Effector CD8-positive, alpha-beta T cell (primary cell): ENCODE results near the gene SYPL1.

ENCODE experiments used
- DNase-seq: peaks from one replicate; lab custom pipeline; 2025; lab: John Stamatoyannopoulos, UW

The SYPL1 gene

DNA sequence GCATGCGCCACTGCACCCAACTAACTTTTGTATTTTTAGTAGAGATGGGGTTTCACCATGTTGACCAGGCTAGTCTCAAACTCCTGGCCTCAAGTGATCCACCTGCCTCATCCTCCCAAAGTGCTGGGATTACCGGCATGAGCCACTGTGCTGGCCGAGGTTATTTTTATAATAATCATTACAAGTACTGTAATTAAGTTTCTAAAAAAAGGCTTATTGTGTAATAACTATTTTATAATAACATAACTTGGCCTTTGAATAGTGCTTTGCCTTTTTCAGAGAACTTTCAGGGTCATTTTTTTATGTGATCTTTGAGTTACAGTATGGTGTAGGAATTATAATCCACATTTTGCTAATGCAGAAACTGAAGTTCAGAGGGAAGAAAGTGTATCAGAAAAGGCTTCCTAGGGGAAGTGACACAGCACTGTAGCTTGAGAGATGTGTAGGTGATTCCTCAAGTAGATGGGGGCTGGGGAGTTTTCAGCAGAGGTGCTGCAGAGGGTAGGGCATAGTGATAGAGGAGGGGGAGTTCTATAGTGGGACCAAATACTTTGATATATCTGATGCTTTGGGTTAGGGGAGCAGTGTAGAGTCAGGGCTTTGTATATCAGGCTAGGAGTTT is 9.2 kb upstream of the SYPL1 start:
- DNase-seq: no peak

DNA sequence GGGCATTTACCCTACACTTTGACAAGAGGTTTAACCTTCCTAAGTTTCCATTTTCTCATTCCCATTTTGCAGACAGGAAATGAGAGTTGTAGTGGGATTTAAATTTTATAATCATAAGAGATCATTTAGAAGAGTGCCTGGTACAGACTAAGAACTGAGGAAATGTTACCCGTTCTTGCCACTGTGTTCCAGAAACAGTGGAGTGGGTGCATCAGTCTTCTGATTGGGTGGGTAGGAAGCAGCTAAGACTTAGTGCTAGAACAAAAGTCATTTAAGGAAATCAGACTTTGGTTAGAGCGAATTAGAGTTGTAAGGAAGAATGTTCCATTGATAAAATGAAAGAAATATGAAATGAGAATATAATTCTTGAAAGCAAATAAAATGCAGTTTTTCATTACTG is 8.4 kb upstream of the SYPL1 start:
- no peak for DNase-seq

GRCh38 chr7:106119719-106120118 is 7.6 kb upstream of the SYPL1 start:
- DNase-seq: no peak

- no peak for DNase-seq
Measured at GRCh38 chr7:106117786-106118544, 5.9 kb upstream of the SYPL1 start.

DNA sequence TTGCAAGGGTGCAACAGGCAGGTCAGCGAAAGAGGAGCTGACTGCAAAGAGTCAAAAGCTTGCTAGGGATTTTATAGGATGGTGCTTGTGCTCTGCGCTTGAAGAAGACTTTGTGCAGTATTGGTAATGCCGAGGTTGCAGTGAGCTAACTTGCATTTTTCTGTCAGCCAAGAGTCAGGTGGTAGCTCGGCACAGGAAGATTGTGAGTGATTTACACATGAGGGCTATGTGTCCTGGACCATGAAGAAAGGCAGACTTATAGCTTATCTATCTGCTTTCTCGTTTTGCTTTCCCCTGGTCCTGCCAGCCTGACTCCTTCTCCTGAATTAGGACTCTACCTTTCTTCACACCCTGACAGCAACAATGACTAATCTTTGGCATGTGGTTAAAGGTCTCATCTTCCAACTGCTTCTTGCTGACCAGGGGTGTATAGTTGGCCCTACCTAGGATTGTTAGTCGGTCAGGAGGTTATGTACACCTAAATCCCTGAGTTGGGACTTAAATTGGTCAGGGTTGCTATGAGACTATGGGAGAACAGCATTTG is 4.1 kb upstream of the SYPL1 start:
- no peak for DNase-seq

GRCh38 chr7:106114716-106115383 is 2.7 kb upstream of the SYPL1 start:
- no peak for DNase-seq

DNA sequence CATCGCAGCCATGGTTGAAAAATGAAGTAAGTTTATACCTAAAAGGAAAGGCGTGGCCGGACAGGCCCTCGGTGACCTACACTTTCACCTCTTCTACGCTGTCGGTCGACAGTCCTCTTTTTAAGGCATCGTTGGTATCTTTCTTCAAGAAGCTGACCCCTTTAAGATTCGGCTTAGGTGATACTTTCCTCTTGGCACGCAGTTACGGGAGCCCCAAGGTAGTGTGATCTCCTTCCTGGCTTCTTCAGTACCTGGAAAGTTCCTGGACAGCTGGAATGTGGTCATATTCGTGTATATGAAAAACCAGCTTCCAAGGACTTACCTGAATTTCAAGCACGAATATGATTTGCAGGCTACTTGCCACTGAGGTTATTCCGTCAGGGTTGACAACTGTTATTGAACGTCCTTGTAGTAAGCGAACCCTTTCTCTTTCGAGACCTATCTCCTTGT is 885 bp upstream of the SYPL1 start:
- no peak for DNase-seq

GRCh38 chr7:106111655-106112117 is 426 bp downstream of the SYPL1 start:
- peak; percentile 35 for DNase-seq

GRCh38 chr7:106110885-106111654 is 1.0 kb downstream of the SYPL1 start:
- no peak for DNase-seq

DNA sequence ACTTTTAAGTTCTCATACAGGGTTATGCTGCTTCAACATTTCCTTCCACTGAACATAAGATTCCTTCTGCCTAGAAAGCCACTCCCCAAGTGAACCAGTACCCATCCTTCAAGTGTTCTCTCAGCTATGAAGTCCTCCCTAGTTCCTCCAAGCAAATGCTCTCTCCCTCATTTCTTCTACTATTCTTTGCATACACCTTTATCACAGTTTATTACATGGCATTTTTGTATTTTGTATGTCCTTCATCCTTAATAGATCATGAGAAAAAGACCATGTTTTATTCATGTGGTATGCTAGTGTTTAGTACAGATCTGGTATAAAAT is 1.9 kb downstream of the SYPL1 start:
- DNase-seq: no peak

DNA sequence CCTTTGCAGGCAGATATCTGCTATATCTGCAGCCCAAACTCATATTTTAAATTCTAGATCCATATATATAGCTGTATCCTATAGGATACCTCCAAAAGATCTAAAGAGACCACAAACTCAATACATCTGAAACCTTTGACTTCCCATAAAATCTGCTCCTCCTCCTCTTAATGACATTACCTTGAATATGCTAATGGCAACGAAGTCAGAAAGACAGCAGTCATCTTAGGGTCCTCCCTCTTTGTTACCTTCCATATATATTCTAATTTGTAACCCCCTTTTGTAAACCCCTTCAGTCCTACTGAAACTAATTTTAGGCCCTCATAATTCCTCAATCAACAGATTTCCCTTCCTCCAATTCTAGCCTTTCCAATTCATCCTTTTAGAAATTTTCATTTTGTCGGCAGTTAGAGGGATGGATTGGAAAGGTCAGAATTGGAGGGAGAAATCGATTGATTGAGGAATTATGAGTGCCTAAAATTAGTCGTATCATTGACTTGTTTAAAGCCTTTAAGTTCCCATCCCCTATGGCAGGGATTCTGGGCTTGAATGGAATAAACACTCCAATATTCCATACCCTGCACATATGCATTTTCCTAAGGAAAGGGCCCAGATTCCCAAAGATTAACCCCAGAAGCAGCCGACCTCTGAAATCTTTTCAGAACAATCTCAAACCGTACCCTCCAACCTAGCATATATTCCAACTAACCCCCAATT is 2.4 kb downstream of the SYPL1 start:
- DNase-seq: no peak

GRCh38 chr7:106108991-106109390 is 3.1 kb downstream of the SYPL1 start:
- DNase-seq: no peak

DNA sequence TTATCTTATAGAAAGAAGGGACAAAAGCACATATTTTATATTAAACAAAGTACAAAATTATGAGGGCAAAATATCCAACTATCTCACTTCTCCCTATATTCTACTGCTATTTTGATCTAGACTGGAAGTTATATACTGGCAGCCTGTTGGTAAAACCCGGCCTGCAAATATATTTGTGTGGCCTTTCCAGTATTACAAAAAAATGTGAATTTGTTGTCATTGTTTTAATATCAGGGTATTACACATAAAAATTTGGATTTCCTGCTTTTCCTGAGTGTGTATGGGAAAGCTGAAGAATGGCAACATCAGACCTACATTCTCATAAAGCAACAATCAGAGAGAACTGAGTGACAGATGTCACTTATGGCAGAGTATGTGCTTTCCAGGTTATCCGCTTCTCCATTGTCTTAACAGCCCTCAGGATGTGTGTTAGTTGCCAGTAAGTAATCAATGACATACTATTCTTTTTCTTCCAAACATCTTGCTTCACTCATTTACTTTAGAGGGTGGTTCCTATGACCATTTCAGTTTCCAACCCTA is 7.3 kb downstream of the SYPL1 start:
- DNase-seq: no peak

GRCh38 chr7:106102387-106102966 is 9.6 kb downstream of the SYPL1 start:
- DNase-seq: no peak

DNA sequence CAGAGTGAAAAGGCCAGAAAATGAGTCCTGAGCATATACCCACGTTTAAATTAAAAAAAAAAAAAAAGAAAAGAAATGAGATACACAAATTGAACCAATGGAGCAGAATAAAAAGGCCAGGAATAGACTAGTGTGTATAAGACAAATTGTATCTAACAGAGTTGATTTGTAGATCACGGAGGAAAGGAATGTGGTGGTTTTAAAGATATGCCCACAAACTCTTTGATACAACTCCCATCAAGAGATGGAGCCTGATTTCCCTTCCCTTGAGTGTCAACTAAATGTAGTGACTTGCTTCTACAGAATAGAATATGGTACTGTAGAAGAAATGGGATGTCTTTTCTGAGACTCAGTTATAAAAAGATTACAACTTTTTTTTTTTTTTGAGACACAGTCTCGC is 10.4 kb downstream of the SYPL1 start:
- no peak for DNase-seq

DNA sequence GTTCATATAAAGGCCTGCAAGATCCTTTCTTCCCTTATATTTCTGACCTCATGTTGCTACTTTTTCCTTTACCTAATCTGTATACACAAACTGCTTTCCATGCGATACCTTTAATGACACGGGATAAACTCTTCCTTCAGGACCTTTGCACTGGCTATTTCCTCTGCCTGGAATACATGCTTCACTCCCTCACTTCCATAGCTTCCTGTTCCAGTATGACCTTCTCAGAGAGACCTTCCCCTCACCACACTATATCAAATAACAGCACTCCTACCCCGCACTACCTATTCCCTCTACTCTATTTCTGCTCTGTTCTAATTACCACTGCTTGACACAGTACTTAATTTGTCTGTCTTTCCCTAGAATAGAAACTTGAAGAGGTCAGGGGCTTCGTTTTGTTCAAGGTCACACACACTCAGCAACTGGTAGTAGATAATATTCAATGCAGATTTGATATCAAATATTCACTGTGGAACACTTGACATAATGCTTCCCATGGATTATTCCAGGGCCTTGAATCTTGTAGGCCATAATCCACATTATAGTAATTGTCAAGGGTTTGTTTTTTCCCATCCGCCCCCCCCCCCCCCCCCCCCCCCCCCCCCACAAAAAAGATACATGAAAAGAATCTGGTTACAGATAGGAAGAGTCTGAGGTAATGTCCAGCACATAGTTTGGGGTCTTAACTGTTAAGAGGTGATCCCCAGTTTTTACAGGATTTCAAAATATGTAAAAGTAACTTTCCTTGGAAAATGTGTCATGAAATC is 11.1 kb downstream of the SYPL1 start:
- DNase-seq: no peak

GRCh38 chr7:106099539-106099938 is 12.6 kb downstream of the SYPL1 start:
- no peak for DNase-seq

DNA sequence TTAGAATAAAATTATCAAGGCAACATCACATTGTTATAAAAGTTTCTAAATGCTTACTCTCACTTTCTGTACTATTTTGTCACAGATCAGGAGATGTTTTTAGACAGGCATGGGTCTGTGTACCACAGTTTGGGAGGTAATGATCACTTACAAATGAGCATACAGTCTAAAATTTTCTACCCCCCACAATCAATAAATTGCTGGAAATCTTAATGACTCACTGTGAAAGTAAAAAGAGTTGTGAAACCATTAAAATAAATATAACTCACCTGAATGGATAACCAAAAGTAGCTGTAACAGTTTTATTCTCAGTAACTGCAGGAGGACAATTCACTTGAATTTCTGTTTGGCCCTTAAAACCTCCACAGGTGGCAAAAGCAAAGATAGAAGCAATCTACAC is 13.2 kb downstream of the SYPL1 start:
- no peak for DNase-seq

- DNase-seq: no peak
Measured at GRCh38 chr7:106095634-106096033, 16.5 kb downstream of the SYPL1 start.

DNA sequence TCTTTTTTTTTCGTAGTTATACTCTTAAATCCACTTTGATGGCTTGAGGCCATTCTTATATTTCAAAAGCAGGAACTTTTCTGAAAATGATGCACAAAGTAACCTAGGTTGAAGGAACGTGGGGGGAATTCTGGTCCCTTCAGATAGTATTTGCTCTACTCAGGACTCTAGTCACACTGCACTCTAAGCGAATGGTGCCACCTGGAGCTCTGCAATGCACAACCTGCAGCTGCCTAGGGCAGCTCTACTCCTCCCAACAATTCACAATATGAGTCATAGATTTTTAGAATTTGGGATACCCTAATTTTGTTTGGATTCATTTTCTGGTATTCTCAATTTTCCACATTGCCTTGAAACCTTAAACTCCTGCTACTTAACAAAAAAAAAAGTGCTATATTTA is 17.3 kb downstream of the SYPL1 start:
- no peak for DNase-seq
